C4-2B (cell line): Measurements from ENCODE around the gene INPP5E.

Source experiments
- ZFX ChIP-seq: fragments of 450-650 bp; IDR thresholded peaks from 2 replicates; pipeline ENCODE4 v1.6.1; 2017
- TF ChIP-seq, protein P1 (sequence below): fragments of 450-650 bp; conservative IDR thresholded peaks from 2 replicates; pipeline ENCODE4 v1.5.1; 2017; ENCODE audit warnings: mild to moderate bottlenecking

GRCh38 chr9:136437839-136438547 is 1.7 kb downstream of the INPP5E start:
- TF ChIP-seq, protein P1, sequence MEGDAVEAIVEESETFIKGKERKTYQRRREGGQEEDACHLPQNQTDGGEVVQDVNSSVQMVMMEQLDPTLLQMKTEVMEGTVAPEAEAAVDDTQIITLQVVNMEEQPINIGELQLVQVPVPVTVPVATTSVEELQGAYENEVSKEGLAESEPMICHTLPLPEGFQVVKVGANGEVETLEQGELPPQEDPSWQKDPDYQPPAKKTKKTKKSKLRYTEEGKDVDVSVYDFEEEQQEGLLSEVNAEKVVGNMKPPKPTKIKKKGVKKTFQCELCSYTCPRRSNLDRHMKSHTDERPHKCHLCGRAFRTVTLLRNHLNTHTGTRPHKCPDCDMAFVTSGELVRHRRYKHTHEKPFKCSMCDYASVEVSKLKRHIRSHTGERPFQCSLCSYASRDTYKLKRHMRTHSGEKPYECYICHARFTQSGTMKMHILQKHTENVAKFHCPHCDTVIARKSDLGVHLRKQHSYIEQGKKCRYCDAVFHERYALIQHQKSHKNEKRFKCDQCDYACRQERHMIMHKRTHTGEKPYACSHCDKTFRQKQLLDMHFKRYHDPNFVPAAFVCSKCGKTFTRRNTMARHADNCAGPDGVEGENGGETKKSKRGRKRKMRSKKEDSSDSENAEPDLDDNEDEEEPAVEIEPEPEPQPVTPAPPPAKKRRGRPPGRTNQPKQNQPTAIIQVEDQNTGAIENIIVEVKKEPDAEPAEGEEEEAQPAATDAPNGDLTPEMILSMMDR: no peak
- TF ChIP-seq ZFX: no peak
